H1 (cell line): ENCODE measurements around the gene RAB11B.

Experiments used
- BCL11A ChIP-seq, 2 experiments: IDR thresholded peaks; one replicate each; pipeline ENCODE4 v1.6.1; 2011; ENCODE audit warnings: low read depth in 2 of 2, low read length in 2 of 2, mild to moderate bottlenecking in 2 of 2
- CREB1 ChIP-seq: IDR thresholded peaks from 2 replicates; pipeline ENCODE4 v1.6.1; 2012; ENCODE audit warnings: inconsistent platforms
- EP300 ChIP-seq, 2 experiments: IDR thresholded peaks; 1 replicate in 1 of 2; 2 replicates in 1 of 2; pipeline ENCODE4 v1.6.1; 2011 to 2012; ENCODE audit warnings: low read depth in 2 of 2, low read length in 2 of 2, mild to moderate bottlenecking in 2 of 2, borderline replicate concordance in 1 of 2, inconsistent platforms in 1 of 2, moderate library complexity in 1 of 2
- JUN ChIP-seq: IDR thresholded peaks from 2 replicates; pipeline ENCODE4 v1.6.1; 2011; ENCODE audit warnings: low read depth, mild to moderate bottlenecking, improper control_type of control experiment, low read length
- MAFK ChIP-seq: IDR thresholded peaks from 2 replicates; pipeline ENCODE4 v1.6.1; 2012; ENCODE audit warnings: low read depth, mild to moderate bottlenecking, improper control_type of control experiment, low read length
- MAX ChIP-seq: IDR thresholded peaks from 2 replicates; pipeline ENCODE4 v1.6.1; 2012; ENCODE audit warnings: inconsistent platforms
- POLR2A ChIP-seq, 2 experiments: IDR thresholded peaks; 1 replicate in 1 of 2; 2 replicates in 1 of 2; pipeline ENCODE4 v1.6.1; 2011; ENCODE audit warnings: low read depth in 2 of 2, low read length in 2 of 2, mild to moderate bottlenecking in 2 of 2; ENCODE audit errors: control extremely low read depth in 1 of 2
- POLR2AphosphoS5 ChIP-seq: IDR thresholded peaks from 2 replicates; pipeline ENCODE4 v1.6.1; 2011; ENCODE audit warnings: low read depth, low read length
- SUZ12 ChIP-seq: fragments of 200-600 bp; sonication (generic); IDR thresholded peaks from 2 replicates; pipeline ENCODE4 v1.6.1; 2012; ENCODE audit warnings: mild to moderate bottlenecking, inconsistent platforms, low read length, moderate library complexity, mixed read lengths
- YY1 ChIP-seq: IDR thresholded peaks from 2 replicates; pipeline ENCODE4 v1.6.1; 2011; ENCODE audit warnings: low read depth, mild to moderate bottlenecking, low read length
- ZNF274 ChIP-seq: IDR thresholded peaks from 2 replicates; pipeline ENCODE4 v1.7.0; 2012; ENCODE audit warnings: low read length, borderline replicate concordance; ENCODE audit errors: extremely low read depth
- TF ChIP-seq, protein P1 (sequence below), 3 experiments: IDR thresholded peaks; 1 replicate in 2 of 3; 2 replicates in 1 of 3; pipeline versions ENCODE4 v1.5.1 to v1.6.1; 2011; ENCODE audit warnings: low read length in 3 of 3, mild to moderate bottlenecking in 3 of 3, inconsistent platforms in 2 of 3, low read depth in 1 of 3, moderate library complexity in 1 of 3; ENCODE audit not compliant: insufficient read depth in 1 of 3; ENCODE audit errors: control extremely low read depth in 1 of 3

- TF ChIP-seq, protein P1, sequence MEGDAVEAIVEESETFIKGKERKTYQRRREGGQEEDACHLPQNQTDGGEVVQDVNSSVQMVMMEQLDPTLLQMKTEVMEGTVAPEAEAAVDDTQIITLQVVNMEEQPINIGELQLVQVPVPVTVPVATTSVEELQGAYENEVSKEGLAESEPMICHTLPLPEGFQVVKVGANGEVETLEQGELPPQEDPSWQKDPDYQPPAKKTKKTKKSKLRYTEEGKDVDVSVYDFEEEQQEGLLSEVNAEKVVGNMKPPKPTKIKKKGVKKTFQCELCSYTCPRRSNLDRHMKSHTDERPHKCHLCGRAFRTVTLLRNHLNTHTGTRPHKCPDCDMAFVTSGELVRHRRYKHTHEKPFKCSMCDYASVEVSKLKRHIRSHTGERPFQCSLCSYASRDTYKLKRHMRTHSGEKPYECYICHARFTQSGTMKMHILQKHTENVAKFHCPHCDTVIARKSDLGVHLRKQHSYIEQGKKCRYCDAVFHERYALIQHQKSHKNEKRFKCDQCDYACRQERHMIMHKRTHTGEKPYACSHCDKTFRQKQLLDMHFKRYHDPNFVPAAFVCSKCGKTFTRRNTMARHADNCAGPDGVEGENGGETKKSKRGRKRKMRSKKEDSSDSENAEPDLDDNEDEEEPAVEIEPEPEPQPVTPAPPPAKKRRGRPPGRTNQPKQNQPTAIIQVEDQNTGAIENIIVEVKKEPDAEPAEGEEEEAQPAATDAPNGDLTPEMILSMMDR (IDR thresholded peaks at IDR 0.05; ENCODE audit: control extremely low read depth in 1 of 3, insufficient read depth in 1 of 3, low read depth in 1 of 3, low read length in 3 of 3): no peak
- TF ChIP-seq BCL11A (IDR thresholded peaks at IDR 0.05; ENCODE audit: low read depth in 2 of 2, low read length in 2 of 2) (no peak), ZNF274 (no peak), EP300 (IDR thresholded peaks at IDR 0.05; ENCODE audit: borderline replicate concordance in 1 of 2, low read depth in 2 of 2, low read length in 2 of 2) (no peak), JUN (no peak), POLR2A (IDR thresholded peaks at IDR 0.05; ENCODE audit: control extremely low read depth in 1 of 2, low read depth in 2 of 2, low read length in 2 of 2) (no peak), POLR2AphosphoS5 (no peak; the same call in 1 of the 2 replicates), YY1 (no peak), MAFK (no peak), CREB1 (no peak), SUZ12 (no peak), MAX (no peak)
Measured at GRCh38 chr19:8395621-8396082, 5.5 kb downstream of the RAB11B start.
